Rectal smooth muscle tissue (tissue), 1 donor: ENCODE data around the gene CGAS.

Experiments used
- H3K27ac ChIP-seq: one replicate; pipeline ENCODE4 v1.7.0; 2013; ENCODE audit warnings: low read depth, low read length, inconsistent platforms
- H3K27me3 ChIP-seq: one replicate; pipeline ENCODE4 v1.7.0; 2013; ENCODE audit warnings: low read length; ENCODE audit not compliant: control insufficient read depth, insufficient read depth
- H3K36me3 ChIP-seq: one replicate; pipeline ENCODE4 v1.7.0; 2013; ENCODE audit warnings: low read length; ENCODE audit not compliant: control insufficient read depth, insufficient read depth
- H3K4me1 ChIP-seq: one replicate; pipeline ENCODE4 v1.7.0; 2013; ENCODE audit warnings: low read length; ENCODE audit not compliant: control insufficient read depth, insufficient read depth
- H3K4me3 ChIP-seq: one replicate; pipeline ENCODE4 v1.7.0; 2013; ENCODE audit warnings: low read length
- H3K9ac ChIP-seq: one replicate; pipeline ENCODE4 v1.7.0; 2013; ENCODE audit warnings: low read length

The CGAS gene

GRCh38 chr6:73455865-73456629 is 4.0 kb upstream of the CGAS start:
- H3K27ac ChIP-seq, result no peak overlapping the region
- no peaks in the 10 kb centered on the region for H3K27me3 ChIP-seq
- H3K4me3 ChIP-seq, result no peak overlapping the region
- H3K36me3 ChIP-seq, result no peaks in the 10 kb centered on the region
- H3K9ac ChIP-seq, result no peak overlapping the region
- no peaks in the 10 kb centered on the region for H3K4me1 ChIP-seq

- Histone ChIP-seq H3K27me3 (no peaks in the 10 kb centered on the region), H3K4me3 (peak overlapping the region; percentile 73), H3K36me3 (no peaks in the 10 kb centered on the region), H3K9ac (peak overlapping the region; percentile 83), H3K27ac (peak overlapping the region; percentile 78), H3K4me1 (no peaks in the 10 kb centered on the region)
Measured at GRCh38 chr6:73451223-73452106, 632 bp downstream of the CGAS start.

GRCh38 chr6:73443555-73443954 is 8.5 kb downstream of the CGAS start:
- Histone ChIP-seq H3K27me3 (no peaks in the 10 kb centered on the region), H3K36me3 (peaks cover 2% of the 10 kb centered on the region), H3K27ac (no peak overlapping the region), H3K4me3 (no peak overlapping the region), H3K4me1 (no peaks in the 10 kb centered on the region), H3K9ac (no peak overlapping the region)

- Histone ChIP-seq H3K36me3 (peaks cover 2% of the 10 kb centered on the region), H3K4me3 (no peak overlapping the region), H3K9ac (no peak overlapping the region), H3K27me3 (no peaks in the 10 kb centered on the region), H3K27ac (no peak overlapping the region), H3K4me1 (no peaks in the 10 kb centered on the region)
Measured at GRCh38 chr6:73435236-73435635, 16.9 kb downstream of the CGAS start.

- H3K27me3 ChIP-seq, result no peaks in the 10 kb centered on the region
- peaks cover 4% of the 10 kb centered on the region for H3K36me3 ChIP-seq
- no peak overlapping the region for H3K9ac ChIP-seq
- H3K4me1 ChIP-seq, result no peaks in the 10 kb centered on the region
- no peak overlapping the region for H3K4me3 ChIP-seq
- no peak overlapping the region for H3K27ac ChIP-seq
Measured at GRCh38 chr6:73421534-73421933, 30.6 kb downstream of the CGAS start.

- H3K4me3 ChIP-seq, result no peak overlapping the region
- H3K9ac ChIP-seq, result no peak overlapping the region
- no peak overlapping the region for H3K27ac ChIP-seq
- no peaks in the 10 kb centered on the region for H3K27me3 ChIP-seq
- no peaks in the 10 kb centered on the region for H3K4me1 ChIP-seq
- H3K36me3 ChIP-seq, result peaks cover 4% of the 10 kb centered on the region
Measured at GRCh38 chr6:73418081-73418741, 33.9 kb downstream of the CGAS start.

- Histone ChIP-seq H3K36me3 (no peaks in the 10 kb centered on the region), H3K9ac (no peak overlapping the region), H3K4me3 (no peak overlapping the region), H3K4me1 (no peaks in the 10 kb centered on the region), H3K27ac (no peak overlapping the region), H3K27me3 (no peaks in the 10 kb centered on the region)
Measured at GRCh38 chr6:73413102-73413501, 39.0 kb downstream of the CGAS start.

GRCh38 chr6:73409395-73409794 is 42.7 kb downstream of the CGAS start:
- no peaks in the 10 kb centered on the region for H3K27me3 ChIP-seq
- no peak overlapping the region for H3K9ac ChIP-seq
- no peaks in the 10 kb centered on the region for H3K36me3 ChIP-seq
- no peaks in the 10 kb centered on the region for H3K4me1 ChIP-seq
- H3K27ac ChIP-seq, result no peak overlapping the region
- H3K4me3 ChIP-seq, result no peak overlapping the region

GRCh38 chr6:73400656-73401055 is 51.4 kb downstream of the CGAS start:
- Histone ChIP-seq H3K4me1 (no peaks in the 10 kb centered on the region), H3K27ac (no peak overlapping the region), H3K9ac (no peak overlapping the region), H3K4me3 (no peak overlapping the region), H3K36me3 (no peaks in the 10 kb centered on the region), H3K27me3 (no peaks in the 10 kb centered on the region)

- H3K9ac ChIP-seq, result no peak overlapping the region
- H3K4me1 ChIP-seq, result no peaks in the 10 kb centered on the region
Measured at GRCh38 chr6:73395875-73396274, 56.2 kb downstream of the CGAS start.

GRCh38 chr6:73394577-73395354 is 57.3 kb downstream of the CGAS start, which contains the start of gene DDX43:
DDX43 (plus strand) TSS chr6:73394828; CDS start chr6:73394906, 78 bp downstream.
- no peaks in the 10 kb centered on the region for H3K27me3 ChIP-seq
- H3K4me1 ChIP-seq, result no peaks in the 10 kb centered on the region
- H3K27ac ChIP-seq, result no peak within 1 kb of the TSS
- H3K36me3 ChIP-seq, result no peaks in the 10 kb centered on the region
- no peak within 1 kb of the TSS for H3K4me3 ChIP-seq
- no peak within 1 kb of the TSS for H3K9ac ChIP-seq

More at GRCh38 chr6:73395875-73396274, 56.2 kb downstream of the CGAS start:
- no peak overlapping the region for H3K4me3 ChIP-seq
- H3K27me3 ChIP-seq, result no peaks in the 10 kb centered on the region
- H3K27ac ChIP-seq, result no peak overlapping the region
- H3K36me3 ChIP-seq, result no peaks in the 10 kb centered on the region

- no peaks in the 10 kb centered on the region for H3K27me3 ChIP-seq
Measured at GRCh38 chr6:73393278-73393677, 58.8 kb downstream of the CGAS start.

More at GRCh38 chr6:73393278-73393677, 58.8 kb downstream of the CGAS start:
- H3K9ac ChIP-seq, result no peak overlapping the region
- H3K4me1 ChIP-seq, result peaks cover 2% of the 10 kb centered on the region
- H3K27ac ChIP-seq, result no peak overlapping the region
- no peak overlapping the region for H3K4me3 ChIP-seq
- no peaks in the 10 kb centered on the region for H3K36me3 ChIP-seq
